NCI-H1694 (cell line): ENCODE results near the gene ACTR10.
"Not testable (repeated sequence)": the region's sequence is repeated elsewhere in the genome, so short reads cannot be mapped to it uniquely, and the experiment has no call there.

Source experiments
- DNase-seq: peaks from one replicate; lab custom pipeline; 2025; lab: John Stamatoyannopoulos, UW

The ACTR10 gene

GRCh38 chr14:58216544-58216943 is 16.6 kb downstream of the ACTR10 start:
- no peak for DNase-seq

- no peak for DNase-seq
Measured at GRCh38 chr14:58227096-58227819, 27.3 kb downstream of the ACTR10 start.

GRCh38 chr14:58238252-58239243 is 38.6 kb downstream of the ACTR10 start:
- DNase-seq, result no peak

GRCh38 chr14:58239244-58240195 is 39.6 kb downstream of the ACTR10 start:
- DNase-seq, result peak; percentile 73

GRCh38 chr14:58243790-58244555 is 44.0 kb downstream of the ACTR10 start:
- no peak for DNase-seq

GRCh38 chr14:58244556-58245387 is 44.8 kb downstream of the ACTR10 start, which contains the start of gene PSMA3:
Gene PSMA3, plus strand, starts transcription at chr14:58244843. Its CDS starts 78 bp downstream, at chr14:58244921.
- DNase-seq, result peak; percentile 98

- DNase-seq, result no peak
Measured at GRCh38 chr14:58245562-58245961, 45.6 kb downstream of the ACTR10 start.

- no peak for DNase-seq
Measured at GRCh38 chr14:58249611-58250010, 49.7 kb downstream of the ACTR10 start.

- no peak for DNase-seq
Measured at GRCh38 chr14:58258156-58258555, 58.2 kb downstream of the ACTR10 start.

- not testable (repeated sequence) for DNase-seq
Measured at GRCh38 chr14:58262005-58262404, 62.1 kb downstream of the ACTR10 start.

- no peak for DNase-seq
Measured at GRCh38 chr14:58265401-58265800, 65.5 kb downstream of the ACTR10 start.

- DNase-seq, result no peak
Measured at GRCh38 chr14:58270628-58271027, 70.7 kb downstream of the ACTR10 start.

GRCh38 chr14:58272588-58273372 is 72.8 kb downstream of the ACTR10 start:
- DNase-seq, result no peak

GRCh38 chr14:58274881-58275280 is 74.9 kb downstream of the ACTR10 start:
- DNase-seq, result no peak

GRCh38 chr14:58275527-58276190 is 75.7 kb downstream of the ACTR10 start:
- no peak for DNase-seq

GRCh38 chr14:58276208-58276607 is 76.3 kb downstream of the ACTR10 start:
- DNase-seq, result no peak

GRCh38 chr14:58278177-58278576 is 78.2 kb downstream of the ACTR10 start:
- no peak for DNase-seq

- DNase-seq, result no peak
Measured at GRCh38 chr14:58280954-58281787, 81.2 kb downstream of the ACTR10 start.
